DMS114 treated with DMSO at 0.1 percent for 48 hours (cell line): ENCODE results near the gene STAMBP.
"Not testable (repeated sequence)": the region's sequence is repeated elsewhere in the genome, so short reads cannot be mapped to it uniquely, and the experiment has no call there.

ENCODE experiments used
- DNase-seq: peaks from one replicate; lab custom pipeline; 2025; ENCODE audit not compliant: unreplicated experiment; lab: John Stamatoyannopoulos, UW

The STAMBP gene

DNA sequence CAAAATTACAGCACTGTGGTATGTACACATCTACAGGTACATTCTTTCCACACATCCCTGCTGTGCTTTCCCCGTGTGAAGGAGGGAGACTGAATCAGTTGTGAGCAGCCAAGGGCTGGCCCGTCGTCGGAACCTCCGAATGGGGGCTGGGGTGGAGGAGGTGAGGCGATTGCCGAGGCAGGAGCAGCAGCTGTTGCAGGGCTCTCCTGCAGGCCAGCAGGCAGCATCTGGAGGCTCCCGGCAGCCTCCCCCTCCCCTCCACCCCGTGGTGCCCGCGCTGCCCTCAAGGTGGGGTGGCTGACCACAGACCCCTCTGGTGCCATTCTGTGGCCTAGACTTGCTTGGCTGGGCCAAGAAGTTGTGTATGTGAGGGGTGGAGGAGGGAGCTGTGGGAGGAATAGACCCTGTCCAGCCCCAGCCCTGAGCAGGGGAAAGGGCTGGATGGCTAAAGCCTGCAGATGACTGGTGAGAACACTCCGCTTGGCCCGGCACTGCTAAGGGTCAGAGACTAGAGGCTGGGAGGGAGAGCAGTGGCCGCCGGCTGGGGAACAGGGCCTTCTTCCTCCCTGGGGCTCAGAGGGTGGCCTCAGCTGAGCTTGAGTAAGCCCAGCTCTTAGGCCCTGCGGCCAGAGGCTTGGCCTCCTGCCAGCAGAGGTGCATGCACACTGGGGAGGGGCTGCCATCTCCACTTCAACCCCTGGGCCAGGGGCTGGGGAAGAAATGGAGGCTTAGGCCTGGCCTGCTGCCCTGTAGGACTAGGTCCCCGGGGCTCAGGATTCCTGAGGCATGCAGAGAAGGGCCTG, 7.6 kb downstream of the STAMBP start:
- DNase-seq, result no peak

DNA sequence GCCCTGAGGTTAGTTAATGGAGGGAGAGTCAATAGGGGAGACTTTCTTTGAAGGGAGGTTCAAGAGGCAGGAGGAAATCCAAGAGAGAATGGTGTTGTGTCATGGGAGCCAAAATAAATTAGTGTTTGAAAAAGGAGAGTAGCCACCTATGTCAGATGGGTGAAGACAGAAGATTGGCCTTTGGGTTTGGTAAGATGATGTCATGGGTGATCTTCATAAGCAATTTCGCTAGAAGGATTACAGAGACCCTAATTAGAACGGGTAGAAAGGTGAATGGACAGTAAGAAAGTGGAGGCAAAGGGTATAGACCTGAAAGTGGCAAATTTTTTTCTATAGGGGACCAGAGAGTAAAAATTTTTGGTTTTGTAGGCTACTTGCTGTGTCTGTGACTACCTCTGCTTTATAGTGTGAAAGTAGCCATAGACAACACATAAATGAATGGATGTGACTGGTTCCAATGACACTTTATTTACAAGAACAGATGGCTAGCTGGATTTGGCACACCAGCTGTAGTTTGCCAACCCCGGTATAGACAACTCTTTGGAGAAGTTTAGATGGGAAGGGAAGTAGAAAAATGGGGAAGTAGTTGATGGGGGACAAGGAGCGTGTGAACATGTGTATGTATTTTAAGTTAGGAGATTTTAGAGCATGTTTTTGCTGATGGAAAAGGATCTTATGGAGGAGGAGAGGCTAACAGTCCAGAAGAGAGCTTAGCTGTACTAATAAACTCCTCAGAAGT, 9.3 kb downstream of the STAMBP start:
- DNase-seq, result no peak

DNA sequence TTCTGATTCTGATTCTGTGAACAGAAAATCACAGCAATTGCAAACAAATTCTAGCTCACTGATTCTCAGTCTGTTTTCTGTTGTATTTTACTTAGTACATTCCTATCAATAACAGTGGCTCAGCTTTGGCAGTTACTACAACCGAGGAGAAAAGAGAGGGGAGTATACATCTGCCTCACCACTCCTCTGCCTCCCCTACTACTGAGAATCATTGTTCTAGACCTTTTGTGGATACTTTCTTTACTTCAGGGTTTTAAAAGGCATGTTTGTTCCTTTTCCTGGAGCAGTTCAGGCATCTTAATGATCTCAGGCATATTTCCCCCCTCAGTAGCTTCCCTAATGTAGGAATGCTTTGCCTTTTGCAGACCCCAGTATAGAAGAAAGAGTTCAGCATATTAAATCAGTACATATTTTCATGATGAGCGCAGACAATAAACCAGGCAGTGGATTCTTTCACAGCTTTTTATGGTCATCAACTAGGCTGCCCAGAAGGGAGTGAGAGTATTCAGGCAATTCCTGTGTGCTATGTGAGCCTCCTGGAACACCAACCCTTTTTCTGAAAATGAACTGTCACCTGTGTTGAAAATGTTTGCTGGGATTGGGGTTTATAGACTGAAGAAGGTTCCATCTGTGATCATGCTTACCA, 10.3 kb downstream of the STAMBP start:
- no peak for DNase-seq

DNA sequence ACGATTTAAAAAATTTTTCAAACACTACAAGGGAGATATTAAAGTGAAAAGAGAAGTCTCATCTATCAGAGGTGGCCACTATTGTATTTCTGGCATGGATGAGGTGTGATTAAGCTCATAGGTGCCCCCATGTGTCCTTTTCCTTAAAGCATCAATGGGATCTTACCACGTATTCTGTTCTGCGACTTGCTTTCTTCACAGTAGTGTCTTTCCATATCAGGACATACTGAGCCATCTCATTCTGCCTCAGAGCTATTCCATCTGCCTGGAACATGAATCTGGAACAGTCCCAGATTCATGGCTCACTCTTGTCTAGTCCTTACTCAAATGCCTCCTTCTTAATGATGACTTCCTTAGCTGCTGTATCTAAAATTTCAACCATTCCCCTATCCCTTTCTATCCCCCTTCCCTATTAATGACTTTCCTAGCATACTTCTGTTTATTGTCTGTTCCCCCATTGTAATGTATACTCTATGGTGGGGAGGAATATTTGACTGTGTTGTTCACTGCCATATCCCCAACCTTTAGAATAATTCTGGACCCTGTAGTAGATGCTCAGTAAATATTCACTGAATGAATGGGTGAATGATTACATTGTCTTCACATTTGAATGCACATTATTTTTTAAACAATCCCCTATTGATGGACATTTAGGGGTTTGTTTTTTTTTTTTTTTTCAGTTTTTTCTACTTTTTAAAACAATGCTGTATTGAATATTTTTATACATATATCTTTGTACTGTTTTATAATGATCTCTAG, 11.1 kb downstream of the STAMBP start:
- DNase-seq, result no peak

DNA sequence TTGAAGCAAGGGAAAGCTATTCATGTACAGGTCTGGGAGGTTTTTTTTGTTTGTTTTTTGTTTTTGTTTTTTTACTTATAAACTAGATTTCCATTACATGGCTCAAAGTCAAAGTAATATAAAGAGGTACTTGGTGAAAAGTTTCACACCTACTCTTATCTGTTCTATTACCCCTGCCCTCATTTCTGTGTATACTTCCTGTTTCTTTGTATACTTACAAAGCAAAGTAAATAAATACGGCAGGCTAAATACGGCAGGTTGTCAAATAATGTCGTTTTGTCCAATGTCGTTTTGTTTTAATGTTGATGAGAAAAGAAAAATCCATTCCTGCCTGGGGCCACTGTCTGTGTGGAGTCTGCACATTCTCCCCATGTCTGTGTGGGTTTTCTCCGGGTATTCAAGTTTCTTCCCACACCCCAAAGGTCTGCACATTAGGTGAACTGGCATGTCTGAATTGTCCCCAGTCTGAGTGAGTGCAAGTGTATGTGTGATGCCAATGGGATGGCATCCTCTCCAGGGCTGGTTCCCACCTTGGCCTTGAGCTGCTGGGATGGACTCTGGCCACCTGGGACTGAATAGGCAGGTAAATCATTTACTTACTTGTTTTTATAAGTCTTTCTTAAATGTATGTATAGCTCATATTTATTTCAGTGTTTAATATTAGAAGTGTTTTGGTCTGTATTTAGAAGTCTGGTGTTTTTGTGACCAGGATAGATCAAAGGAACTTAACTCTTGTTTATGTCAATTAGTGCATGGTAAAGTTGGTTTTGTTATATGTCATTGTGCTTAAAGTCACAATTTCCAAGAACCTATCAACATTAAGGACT, 13.4 kb downstream of the STAMBP start:
- DNase-seq, result no peak

DNA sequence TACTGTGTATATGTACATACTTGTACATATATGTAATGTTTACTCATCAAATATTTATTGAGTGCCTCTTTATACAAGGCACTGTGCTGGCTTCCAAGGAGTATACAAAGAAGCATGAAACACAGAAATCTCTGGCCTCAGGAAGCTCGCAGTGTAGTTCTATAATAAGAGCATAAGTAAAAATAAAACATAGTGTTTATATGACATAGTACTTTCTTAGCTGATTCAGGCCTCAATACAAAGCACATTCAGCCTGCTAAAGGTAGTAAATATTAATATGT, 13.9 kb downstream of the STAMBP start:
- no peak for DNase-seq

DNA sequence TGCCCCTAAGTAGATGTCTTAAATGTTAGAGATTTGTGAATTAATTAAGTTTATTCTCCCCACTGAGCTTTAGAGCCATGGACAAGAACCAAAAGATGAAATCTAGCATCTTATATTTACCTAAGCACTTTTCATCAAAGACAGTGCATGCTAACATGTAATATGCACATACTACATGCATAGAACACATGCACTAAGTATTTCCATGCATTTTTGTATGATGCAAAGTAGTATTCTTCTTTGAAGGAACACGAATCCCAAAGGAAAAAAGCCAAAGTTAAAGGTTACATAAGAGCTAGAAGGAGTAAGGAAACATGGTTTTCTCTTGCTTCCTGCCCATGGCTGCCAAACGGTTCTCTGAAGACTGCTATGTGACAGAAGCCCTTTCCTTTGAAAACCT, 15.3 kb downstream of the STAMBP start:
- no peak for DNase-seq

DNA sequence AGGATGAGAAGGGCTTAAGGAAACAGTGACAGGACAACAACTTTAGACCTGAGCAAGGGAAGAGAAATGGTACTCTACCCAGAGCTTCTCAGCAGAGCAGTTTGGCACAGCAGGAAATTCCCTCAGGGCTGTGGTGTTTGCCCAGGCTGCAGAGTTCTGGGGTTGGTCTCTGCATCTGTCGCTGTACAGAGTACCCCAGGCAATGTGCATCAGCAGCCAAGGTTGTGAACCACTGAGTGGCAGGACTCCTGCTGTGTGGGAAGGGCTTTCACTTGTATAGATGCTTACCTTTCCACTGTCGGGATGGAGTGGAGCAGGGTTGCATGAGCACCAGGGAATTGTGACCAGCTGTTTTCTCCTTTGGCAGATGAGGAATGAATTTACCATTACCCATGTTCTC, 21.2 kb downstream of the STAMBP start:
- no peak for DNase-seq

DNA sequence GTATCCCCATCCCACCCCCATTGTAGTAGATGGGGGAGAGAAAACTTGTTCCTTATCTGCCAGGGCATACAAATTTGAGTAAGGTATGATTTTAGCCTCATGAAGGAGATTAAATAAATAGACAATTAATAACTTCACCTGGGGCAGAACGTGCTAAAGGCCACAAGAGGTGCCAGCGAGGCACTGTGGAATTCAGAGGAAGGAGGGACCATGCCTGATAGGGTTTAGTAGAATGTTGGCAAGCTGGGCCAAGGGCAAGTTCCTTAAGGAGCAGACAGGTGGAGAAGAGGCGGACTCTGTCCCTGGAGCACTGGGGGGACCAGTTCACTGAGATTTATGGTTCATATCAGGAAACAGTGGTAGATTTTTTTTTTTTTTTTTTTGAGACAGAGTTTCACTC, 22.5 kb downstream of the STAMBP start:
- DNase-seq, result no peak

DNA sequence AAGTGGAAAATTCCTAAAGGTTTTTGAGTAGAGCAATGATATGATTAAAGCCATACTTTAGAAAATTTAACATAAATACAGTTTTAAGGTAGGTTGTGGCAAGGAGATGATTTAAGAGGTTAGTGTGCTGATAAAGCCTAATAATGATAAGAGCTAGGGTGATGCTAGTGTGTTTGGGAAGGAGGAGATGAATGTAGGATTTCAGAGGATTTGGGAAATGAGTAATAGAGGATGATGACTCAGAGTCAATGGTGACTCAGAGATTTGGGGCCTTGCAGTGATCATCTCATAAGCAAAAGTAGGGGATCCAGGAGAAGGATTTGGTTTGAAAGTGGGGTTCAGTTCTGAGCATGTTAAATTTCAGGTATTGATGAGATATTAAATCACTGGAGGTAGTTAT, 23.3 kb downstream of the STAMBP start:
- DNase-seq, result no peak

DNA sequence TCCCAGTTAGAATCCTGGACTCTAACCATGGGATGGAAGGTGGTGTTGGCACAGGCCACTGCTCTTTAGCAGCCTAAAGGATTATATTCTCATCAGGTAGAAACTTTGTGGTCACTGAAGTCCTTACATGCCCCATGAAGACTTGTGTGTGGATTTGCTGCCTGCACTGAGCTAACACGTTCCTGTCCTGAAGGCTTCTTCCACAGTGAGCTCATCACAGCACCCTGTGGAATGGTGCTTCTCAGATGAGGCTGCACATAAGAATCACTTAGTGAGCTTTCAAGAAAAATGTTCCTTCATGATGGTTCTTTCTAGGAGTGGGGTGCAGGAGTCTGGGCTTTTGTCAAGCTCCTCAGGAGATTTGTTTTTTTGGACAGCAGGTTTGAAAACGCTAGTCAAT, 26.8 kb downstream of the STAMBP start:
- no peak for DNase-seq

DNA sequence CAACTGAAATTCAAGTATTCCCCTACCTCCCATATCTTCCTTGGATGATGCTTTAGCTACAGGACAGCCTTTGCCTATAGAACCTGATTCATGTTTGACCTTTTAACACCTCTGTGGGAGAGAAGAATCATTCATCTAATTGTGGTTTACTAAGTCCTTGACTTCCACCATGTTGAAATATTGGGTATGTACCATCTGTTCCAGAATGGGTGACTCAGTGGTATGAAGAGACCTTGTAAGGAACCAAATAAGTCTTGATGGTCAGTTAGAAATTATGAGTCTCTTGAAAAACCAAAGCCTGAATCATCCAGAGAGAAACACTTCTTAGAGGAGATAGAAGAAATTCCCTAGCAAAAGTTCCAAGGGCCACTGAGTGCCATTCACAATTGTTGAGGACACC, 27.5 kb downstream of the STAMBP start:
- no peak for DNase-seq

DNA sequence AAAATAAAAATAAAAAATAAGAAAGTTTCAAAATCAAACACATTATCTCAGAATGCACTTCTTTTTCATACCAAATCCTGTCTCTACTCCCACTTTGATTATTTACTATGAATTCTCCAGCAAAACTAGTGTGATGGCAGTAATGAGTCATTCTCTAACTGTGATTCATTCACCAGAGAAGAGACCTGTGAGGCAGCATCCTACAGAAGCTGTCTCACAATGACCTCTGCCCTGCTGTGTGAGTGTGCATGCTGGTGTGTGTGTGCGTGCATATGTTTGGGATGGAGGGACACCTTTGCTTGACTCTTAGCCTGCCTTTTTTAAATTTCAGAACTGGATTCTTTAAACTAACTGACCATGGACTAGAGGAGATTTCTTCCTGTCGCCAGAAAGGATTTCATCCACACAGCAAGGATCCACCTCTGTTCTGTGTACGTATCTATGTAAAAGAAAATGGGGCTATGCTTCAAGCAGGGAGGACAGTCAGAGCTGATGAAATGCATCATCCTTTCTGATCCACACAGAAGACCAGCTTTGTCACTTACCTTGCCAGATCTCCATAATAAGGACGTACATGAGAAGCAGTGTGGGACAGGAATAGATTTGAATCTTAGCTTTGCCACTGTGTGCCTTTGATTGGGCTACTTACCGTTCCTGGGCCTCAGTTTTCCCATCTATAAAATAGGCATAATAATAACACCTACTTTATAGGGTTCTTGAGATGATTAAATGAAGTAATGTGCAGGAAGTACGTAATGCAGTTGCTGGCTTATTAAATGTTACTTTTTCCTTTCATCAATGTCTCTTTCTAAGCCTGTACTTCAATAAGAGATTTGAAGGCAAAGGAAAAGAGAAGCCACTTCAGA, 31.2 kb downstream of the STAMBP start:
- no peak for DNase-seq

DNA sequence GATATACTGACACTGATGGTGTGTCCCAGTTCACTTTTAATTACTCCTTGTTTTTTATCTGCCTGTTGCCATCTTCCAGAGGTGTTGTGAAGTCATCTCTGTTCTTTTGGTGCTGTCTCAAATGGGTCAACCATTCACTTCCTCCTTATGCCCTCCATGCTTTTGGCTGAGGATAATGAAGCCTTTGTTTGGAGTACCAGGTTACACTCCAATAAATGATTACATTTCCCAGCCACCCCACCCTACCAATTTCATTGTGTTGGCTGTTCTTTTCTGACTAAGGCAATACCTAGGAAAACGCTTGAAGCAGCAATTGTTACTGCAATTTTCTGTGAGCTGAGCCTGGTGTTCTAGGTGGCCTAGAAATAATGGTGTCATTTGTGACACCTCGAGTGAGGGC, 34.2 kb downstream of the STAMBP start:
- DNase-seq, result no peak

DNA sequence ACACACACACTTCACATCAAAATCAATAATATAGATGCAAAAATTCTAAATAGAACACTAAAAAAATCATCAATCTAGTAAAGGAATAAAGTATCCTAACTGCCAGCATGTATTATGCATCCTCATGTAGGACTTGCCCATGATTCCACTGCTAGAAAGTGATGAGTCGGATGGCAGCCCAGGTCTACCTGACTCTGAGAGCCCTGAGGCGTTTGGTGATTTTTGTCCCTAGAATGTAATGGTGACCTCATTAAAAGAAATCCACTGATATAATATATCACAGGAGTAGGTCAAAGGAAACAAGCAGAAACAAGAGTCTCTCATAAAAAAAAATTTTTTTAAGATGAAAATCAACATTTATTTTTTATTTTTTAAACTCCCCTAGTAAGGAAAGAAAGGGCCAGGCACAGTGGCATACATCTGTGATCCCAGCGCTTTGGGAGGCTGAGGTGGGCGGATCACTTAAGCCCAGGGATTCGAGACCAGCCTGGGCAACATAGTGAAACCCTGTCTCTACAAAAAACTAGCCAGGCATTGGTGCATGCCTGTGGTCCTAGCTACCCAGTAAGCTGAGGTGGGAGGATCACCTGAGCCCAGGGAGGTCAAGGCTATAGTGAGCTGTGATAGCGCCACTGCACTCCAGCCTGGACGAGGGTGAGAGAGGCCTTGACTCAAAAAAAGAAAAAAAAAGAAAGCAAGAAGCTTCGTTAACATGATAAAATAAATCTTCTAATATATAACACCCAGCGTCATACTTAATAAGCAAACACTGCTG, 39.6 kb downstream of the STAMBP start:
- DNase-seq, result no peak

DNA sequence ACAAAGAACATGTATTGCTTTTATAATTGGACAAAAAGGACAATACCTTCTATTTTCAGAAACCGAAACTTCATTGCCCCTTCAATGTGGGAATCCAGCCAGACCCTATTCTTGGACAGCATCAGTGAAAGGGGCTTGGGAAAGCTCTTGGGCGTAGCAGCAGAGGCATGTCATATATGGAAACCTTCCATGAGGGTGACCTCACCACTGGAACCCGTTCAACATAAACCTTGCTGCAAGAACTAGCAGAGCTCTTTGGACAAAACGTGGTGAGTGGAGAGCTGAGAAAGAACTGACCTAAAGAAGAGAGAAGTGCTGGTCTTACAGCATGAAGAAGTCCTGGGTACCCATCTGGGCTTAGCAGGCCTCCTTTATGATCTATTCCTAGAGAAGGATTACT, 41.3 kb downstream of the STAMBP start:
- no peak for DNase-seq

DNA sequence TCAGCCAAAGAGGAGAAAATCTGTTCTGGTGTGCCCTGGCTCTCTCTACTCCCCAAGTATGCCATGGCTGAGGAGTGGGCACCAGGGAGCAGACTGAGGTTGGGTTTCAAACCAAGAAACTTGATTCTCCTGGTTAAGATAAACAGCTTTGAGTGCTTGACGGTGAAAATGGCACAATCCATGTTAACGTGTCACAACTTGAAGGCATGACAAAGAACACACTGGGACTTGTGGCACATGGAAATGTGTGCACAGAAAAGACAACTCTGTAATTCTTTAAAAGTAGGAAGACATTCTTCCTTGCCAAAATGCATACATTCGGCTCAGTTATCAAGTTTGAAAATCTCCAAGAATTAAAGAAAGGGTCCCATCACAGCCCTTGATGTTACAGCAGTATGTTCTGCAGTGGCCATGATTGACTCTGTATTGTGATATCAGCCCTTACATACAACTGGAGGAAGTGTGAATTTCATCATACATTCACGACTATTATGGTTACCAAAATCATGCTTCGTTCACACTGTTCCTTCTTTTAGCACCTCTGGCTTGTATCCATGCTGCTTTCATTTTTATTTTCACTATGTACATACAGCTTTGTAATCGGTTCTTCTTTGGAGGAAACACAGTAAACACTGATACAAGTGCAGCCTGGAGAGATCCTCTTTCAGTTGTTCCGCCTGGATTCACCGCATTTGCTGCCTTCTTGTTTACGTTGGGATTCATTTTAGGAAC, 48.5 kb downstream of the STAMBP start:
- no peak for DNase-seq

DNA sequence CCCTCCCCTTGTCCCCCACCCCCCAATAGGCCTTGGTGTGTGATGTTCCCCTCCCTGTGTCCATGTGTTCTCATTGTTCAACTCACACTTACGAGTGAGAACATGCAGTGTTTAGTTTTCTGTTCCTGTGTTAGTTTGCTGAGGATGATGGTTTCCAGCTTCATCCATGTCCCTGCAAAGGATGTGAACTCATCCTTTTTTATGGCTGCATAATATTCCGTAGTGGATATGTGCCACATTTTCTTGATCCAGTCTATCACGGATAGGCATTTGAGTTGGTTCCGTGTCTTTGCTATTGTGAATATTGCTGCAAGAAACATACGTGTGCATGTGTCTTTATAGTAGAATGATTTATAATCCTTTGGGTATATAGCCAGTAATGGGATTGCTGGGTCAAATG, 49.2 kb downstream of the STAMBP start:
- not testable (repeated sequence) for DNase-seq
